ENCODE data around the gene KCNH2.

KCNH2 gene

DNA sequence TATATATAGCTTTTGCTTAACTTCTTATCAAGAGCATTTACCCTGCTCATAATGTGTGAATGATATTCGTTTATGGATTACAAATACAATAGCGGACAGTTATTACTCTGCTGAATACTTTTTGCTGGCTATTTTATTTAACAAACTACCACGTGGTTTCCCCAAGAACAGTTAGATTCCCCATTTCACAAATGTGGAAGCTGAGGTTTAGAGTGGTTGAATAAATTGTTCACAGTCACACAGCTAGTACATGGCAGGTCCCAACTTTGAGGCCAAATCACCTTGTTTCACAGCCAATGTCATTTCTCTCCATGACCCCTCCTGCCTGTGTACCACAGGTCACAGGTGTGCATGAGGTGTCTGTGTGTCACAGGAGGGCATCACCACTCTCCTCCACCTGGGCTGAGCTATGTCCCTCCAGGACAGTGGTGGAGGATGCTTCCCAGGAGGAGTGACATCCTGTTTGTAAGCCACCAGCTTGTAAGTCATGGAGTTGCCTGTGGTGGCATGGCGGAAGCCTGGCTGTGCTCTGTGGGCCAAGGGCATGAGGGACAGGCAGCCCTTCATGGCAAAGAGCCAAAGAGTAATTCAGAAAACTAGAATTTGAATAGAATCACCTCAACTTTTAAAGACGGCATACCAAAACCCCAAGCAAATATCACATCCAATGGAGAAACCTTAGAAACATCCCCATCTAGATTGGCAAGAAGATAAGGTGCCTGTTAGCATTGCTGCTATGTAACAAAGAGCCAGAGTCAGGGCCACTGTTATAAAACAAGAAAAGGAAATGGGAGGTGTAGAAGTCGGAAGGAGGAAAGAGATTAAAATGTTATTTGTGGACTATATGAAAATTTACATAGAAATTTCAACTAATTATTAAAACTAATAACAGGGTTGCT, 73.9 kb downstream of the KCNH2 start:
- DNase-seq (ENCODE audit: low spot score) = no peak

DNA sequence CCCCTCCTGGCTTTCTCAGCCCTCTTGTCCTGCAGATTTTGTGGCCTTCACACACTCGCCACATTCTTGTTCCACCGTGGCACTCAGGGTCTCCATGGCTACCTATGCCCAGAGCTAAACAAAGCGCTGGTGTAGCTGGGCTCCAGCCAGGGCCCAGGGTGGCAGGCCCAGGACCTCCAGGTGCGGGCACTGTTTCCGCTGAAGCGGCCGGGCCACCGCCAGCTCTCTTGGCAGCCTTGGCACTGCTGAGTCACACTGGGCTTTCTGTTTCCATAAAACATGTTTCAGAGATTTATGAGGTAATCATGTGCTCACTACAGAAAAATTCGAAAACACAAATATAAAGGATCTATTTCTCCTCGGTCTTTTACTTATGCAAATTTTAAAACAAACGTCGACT, 74.5 kb downstream of the KCNH2 start:
- DNase-seq (ENCODE audit: low spot score) = peak; percentile 43

DNA sequence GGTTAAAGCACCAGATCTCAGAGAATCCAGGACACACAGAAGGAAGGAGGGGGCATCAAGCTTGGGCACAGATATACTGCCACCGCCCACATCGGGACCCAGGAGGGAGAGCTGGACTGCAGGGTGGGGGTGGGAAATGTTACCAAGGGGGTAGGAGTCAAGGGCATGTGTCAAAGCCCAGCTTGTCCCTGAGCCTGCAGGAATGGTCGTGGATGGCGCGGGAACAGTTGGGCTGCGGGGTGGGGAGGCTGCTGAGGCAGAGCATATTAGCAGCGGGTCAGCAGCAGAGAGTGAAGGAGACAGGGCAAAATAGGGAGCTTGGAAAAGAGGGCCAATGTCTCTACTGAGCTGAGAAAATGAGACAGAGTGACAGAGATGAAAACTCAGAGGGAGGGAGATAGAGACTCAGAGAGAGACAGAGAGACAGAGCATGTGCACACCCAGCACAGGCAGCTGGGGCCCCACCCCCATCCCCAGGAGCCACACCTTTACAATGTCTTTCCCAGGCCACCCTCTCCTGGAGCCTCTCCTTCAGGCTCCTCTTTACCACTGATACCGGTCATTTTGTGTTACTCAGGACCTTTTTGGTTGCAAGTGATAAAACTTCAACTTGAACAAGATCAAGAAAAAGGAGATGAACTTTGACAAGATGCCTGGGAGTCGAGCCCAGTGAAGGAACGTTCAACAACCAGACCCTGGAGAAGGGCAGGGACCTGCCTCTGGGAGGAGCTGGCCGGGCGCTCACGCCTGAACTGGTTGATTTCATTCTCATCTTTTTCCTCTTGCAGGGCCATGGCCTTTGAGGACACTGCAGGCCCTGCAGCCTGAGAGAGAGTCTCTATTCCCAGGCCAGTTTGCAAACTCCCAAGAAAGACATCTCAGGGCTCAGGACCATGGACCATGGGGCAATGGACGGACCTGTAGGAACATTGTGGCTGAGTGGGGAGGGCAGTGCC, 75.8 kb downstream of the KCNH2 start:
- no peak for DNase-seq (ENCODE audit: low spot score)

DNA sequence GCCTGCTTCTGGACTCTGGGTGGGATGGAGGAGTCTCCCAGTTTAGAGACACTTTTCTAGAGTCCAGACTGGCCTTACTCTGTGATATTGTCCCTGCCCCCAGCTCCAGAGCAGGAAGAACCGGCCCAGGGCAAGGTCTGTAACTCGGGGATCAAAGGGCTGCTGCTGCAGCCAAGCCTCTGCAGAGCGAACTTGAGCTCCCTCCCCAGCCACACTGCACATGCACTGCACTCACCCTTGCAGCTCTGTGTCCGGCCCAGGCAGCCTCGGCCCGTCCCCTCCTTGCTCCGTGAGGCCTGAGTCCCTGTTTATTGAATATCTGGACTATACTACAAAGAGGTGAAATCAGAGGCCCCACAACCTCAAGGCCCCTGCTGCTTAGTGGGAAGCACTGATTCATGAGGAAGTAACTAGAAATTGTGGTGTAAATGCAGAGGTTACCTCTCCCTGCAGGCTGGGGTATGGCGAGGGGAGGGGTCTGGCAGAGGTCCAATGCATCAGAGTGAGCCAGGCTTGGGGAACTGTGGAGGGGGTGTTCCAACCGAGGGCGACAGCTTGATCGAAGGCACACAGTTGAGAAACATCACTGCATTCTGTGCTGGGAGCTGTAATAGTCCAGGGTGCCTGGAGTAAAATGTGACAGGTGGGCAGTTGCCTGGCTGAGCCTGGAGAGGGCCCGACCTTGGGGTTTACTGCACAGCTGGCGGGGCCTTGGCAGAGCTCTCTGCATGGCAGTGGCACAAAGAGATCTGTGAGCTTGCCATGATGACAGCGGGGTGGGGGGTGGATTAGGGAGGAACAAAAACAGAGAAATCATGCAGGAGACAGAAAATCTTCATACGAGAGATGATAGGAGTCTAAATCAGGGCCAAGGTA, 76.7 kb downstream of the KCNH2 start:
- no peak for DNase-seq (ENCODE audit: low spot score)

DNA sequence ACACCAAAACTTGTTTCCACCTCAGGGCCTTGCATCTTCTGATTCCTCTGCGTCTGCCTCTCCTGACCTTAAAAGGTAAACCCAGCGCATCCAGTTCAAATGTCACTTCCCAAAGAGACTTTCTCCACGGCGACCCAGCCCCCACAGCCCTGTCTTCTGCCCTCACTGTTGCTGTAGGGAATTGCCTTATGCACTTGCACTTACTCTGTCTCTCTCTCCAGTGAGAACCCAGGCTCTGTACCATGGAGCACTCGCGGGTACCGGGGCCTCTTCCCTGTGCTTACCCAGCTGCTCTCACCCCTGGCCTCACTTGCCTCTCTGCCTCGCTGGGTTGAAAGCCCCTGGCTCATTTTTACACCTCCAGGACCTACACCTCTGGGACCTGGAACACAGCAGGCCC, 77.4 kb downstream of the KCNH2 start:
- DNase-seq (ENCODE audit: low spot score) = no peak

DNA sequence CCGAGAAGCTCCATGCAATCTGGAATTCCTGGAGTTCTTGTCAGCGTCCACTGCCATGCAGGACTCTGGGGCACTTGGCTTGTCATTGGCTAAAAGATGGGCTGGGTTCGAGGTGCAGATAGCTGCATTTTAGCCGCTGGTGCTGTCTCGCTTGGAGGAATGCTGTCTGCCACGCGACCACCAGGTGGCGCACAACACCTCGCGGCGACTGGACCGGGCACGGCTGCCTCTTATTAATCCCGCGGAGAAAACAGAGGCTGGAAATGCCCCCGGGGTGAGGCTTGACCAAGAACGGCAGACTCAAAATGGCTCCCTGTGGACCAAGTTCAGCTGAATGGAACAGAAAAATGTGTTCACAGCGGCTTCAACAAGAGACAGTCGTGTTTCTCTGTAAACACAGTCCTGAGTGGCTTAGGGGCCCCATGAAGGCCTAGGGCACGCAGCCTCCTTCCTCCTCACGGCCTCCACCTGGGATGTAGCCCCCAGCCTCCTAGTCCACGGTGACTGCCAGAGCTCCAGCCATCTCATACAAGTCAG, 79.6 kb downstream of the KCNH2 start:
- peak; percentile 74 for DNase-seq (ENCODE audit: low spot score)

DNA sequence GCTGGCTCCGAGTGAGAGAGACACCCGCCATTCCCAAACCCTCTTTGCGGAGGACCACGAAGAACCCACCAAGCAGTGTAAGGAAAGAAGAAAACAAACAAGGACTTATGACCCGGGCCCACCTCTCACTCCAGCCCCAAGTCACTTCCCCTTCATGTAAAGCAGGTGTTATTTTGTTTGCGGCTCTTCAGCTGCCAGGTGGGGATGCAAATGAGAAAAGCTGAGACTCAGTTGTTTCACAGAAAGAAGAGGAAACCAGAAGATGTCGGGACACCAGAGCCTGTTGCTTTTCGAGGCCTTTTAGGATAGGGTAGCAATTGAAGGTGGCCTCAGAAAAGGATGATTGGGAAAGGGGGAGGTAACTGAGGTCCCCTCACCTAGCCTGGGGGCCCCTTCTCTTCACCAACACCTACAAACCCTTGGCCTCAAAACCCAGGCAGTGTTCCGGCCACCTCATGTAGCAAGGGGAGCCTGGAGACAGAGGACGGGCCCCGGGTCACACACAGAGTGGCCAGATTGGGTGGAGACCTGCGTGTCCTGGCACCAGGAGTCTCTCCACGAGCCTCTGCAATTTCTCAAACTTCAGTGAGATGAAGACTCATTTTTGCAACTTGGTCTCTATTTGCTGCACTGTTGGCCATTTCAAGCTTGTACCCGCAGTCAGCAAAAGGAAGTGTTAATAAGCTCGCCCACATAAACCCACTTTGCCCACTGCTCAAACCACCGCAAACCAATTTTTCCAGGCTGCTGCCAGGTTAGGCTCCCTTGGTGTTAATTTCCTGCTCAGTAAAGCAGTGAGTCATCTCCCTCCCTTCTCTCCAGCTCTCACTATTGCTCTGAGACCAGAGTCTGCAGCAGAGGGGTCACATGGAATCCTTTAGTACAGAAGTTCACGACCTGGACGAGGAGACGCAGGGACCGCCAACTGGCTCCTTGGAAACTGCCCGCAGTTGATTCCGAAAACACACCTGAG, 80.3 kb downstream of the KCNH2 start:
- no peak for DNase-seq (ENCODE audit: low spot score)

DNA sequence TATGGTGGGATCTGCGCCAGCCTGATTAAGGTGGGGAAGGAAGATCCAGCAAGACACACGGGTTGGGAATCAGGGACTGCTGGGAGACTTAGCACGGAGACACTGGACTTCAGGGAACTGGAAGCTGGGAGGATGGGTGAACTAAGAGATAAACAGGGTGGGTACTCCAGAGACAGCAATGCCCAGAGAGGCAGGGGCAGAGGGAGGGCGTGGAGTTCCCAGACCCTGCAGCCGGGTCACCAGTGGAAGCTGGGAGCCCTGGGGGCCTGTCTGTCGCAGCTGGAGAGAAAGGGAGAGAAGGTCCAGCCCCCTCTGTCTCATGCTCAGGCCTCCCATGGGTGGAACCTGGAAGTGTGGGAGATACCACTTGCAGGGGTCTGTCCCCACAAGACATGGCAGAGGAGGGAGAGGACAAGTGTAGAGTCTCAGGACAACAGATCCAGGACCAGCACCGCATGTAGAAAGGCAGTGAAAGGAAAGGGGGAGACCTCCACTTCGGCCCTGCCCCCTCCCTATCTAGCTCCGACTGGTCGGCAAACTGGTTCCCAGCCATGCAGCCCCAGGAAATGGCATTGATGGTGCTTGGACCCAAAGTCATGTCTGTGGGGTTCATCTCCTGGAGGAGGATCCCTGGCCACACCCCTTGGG, 81.4 kb downstream of the KCNH2 start:
- DNase-seq (ENCODE audit: low spot score) = no peak

DNA sequence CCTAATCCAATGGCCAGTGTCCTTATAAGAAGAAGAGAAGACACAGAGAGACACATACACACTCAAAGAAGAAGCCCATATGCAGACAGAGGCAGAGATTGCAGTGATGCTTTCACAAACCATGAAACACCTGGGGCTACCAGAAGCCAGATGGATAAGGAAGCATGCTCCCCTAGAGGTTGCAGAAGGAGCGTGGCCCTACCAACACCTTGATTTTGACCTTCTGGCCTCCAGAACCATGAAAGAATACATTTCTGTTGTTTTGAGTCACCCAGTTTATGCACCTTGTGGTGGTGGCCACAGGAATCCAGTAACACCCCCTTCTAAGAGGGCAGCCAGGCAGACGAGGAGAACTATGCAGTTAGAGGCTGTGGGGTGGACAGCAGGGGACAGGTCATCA, 82.3 kb downstream of the KCNH2 start:
- no peak for DNase-seq (ENCODE audit: low spot score)

Data from cerebellar cortex (tissue), 1 donor.